NAMALWA (cell line): ENCODE data around the gene PACS2.

ENCODE experiments used
- DNase-seq: peaks from one replicate; pipeline ENCODE4 v3.0.0-alpha.2; 2015; ENCODE audit warnings: low spot score

Gene PACS2

DNA sequence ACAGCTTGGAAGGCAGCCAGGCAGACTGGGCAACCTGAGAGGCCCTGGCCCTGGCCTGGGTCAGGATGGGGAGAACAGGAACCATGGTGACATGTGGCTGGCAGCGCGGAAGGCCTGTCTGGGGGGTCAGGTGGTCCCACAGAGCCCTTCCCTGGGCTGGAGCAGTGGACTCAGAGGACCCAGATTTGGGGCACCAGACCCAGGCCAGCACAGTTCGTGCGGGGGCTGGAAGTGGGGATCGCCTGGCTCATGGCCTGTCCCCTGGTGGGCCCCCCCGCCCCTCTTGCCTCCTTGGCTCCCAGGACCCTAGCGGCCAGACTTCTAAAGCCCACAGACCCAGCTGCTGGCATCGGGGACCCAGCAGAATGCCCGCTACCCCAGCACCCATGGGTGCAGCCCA, 126.4 kb downstream of the PACS2 start:
- no peak for DNase-seq

- DNase-seq, result no peak
Observed at GRCh38 chr14:105442125-105442524, 127.6 kb downstream of the PACS2 start.

DNA sequence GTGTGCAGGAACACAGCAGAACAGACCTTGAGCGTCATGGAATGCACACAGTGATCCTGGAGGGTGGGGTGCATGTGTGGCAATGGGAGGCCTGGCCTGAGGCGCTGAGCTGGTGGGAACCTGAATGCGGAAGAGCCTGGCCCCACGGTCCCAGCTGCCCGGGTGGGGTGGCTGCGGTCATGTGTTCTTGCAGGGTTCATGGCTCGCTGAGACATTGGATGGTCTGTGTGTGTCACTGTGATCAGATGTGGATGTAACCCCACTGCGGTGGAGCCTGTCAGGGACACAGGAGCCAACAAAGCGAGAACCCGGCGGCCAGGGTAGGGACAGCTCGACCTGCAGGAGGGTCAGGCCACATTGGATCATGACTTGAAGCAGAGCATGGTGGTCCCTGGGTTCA, 128.3 kb downstream of the PACS2 start:
- DNase-seq, result no peak

- no peak for DNase-seq
Observed at GRCh38 chr14:105444859-105445258, 130.3 kb downstream of the PACS2 start.

DNA sequence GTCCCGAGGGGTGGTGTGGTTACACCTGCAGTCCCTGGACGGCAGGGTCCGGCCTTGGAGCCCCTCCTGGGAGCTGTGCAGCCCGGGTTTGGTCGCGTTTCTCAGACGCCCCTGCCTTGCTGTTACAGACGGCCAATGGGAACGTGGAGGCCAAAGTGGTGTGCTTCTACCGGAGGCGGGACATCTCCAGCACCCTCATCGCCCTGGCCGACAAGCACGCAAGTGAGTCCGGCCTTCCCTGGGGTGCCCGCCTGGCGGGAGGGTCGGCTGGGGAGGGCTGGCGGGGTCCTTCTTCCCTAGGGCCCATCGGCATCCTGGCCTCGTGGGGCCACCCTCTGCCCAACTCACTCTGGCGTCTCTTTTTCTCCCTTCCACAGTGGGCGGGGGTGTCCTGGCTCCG, 130.7 kb downstream of the PACS2 start:
- DNase-seq, result no peak

DNA sequence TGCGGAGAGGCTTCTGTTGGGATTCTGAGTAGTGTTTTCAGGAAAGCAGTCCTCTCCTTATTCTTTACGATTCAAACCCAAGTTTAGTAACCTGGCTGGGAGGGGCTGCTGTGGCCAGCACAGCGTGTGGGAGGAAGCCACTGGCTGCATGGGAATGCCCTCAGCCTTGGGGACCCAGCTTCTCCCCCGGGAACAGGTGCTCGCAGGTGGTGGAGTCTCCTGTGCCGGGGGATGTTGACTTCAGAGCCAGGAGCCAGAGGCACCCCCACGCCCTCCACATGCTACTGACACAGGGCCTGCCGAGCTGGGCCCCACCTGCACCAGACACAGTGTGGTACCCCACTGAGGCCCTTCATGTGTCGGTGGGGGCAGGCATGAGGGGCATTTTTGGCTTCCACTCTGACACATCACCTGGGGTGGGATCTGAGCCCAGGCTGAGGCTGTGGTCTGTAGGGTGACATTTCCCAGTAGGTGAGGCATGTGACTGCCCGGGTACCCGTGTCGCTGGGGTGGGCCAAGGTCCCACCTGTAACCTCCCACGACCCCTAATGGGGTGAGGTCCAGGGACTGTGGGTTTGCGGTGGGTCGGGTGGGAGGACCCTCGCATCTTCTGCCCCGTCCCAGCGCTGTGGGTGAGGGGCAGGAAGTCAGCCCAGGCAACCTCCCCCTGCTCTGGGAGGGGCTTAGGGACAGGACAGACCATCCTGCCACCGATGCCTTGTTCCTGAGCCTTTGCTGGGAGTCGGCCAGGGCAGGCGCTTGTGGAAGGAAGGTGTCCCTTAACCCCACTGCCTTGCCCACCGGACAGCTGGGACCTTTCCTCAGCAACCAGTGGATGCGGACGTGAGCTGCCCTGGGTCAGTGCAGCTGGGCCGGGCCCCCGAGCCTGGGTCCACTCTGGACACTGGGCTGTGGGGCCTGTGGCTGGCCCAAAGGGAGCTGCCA, 131.6 kb downstream of the PACS2 start:
- no peak for DNase-seq

- no peak for DNase-seq
Observed at GRCh38 chr14:105446971-105447370, 132.4 kb downstream of the PACS2 start.
